Prostate gland (tissue), 2 donors: ENCODE measurements around the gene CSMD2. TPM values are rescaled to one million over a fixed set of nuclear protein-coding genes. Genes with fewer than 3 reads are reported as not detected.

ENCODE experiments used
- DNase-seq: peaks from one replicate; pipeline ENCODE4 v3.0.0-alpha.2; 2019; ENCODE audit warnings: low spot score
- H3K27ac ChIP-seq, 2 donors: fragments of 200-600 bp; sonication (generic); 2 replicates each; pipeline ENCODE4 v1.5.1; 2017 to 2019
- H3K27me3 ChIP-seq: fragments of 200-600 bp; sonication (generic); replicated peaks from 2 replicates; pipeline ENCODE4 v1.5.1; 2019; ENCODE audit not compliant: insufficient read depth
- H3K36me3 ChIP-seq, 2 donors: fragments of 200-600 bp; sonication (generic); 1 replicate in 1 of 2; 2 replicates in 1 of 2; pipeline versions ENCODE4 v1.5.1 to v1.8.1; 2017 to 2019
- H3K4me1 ChIP-seq: fragments of 200-600 bp; sonication (generic); replicated peaks from 2 replicates; pipeline ENCODE4 v1.5.1; 2019
- H3K4me3 ChIP-seq, 2 donors: fragments of 200-600 bp; sonication (generic); 2 replicates each; pipeline ENCODE4 v1.5.1; 2017 to 2019
- H3K9me3 ChIP-seq: fragments of 200-600 bp; sonication (generic); 2 replicates; pipeline ENCODE4 v1.5.1; 2017
- POLR2A ChIP-seq: fragments of 450-650 bp; IDR thresholded peaks from one replicate; pipeline ENCODE4 v1.6.1; 2016; ENCODE audit warnings: antibody characterized with exemption, mild to moderate bottlenecking
- POLR2AphosphoS5 ChIP-seq: sonication (generic); formaldehyde crosslinking; IDR thresholded peaks from one replicate; pipeline ENCODE4 v1.6.1; 2017; ENCODE audit warnings: antibody characterized with exemption
- WGBS: methylation state at CpG from one replicate; pipeline ENCODE4 v1.1.5; 2018; 5-methylcytosine and 5-hydroxymethylcytosine counted together
- intact Hi-C: fragments of 100-400 bp; cut with DNase I; formaldehyde crosslinking; loops from one replicate; pipeline ENCODE4 v1.14.2; 2022
- small RNA-seq, 2 donors: library from RNA; depleted of rRNA; stranded (forward); fragments of <200 nt; gene quantifications; one replicate each; pipeline ENCODE3, GENCODE V24; 2016
- total RNA-seq, 2 donors: library from RNA; depleted of rRNA; stranded (reverse); fragments of >200 nt; gene quantifications; one replicate each; pipeline ENCODE4 v1.1.0, GENCODE V29; 2016
- TF ChIP-seq, protein P1 (sequence below), 4 experiments: fragments of 200-600 bp in 2 of 4; fragments of 450-650 bp in 2 of 4; sonication (generic) in 2 of 4; IDR thresholded peaks; 1 replicate in 3 of 4; 2 replicates in 1 of 4; pipeline ENCODE4 v1.5.1; 2016 to 2019; ENCODE audit warnings: antibody characterized with exemption in 4 of 4, mild to moderate bottlenecking in 2 of 4, moderate library complexity in 2 of 4

Gene CSMD2
- total RNA-seq, 2 donors from 2014 or later: 0.14 to 5.5 TPM

DNA sequence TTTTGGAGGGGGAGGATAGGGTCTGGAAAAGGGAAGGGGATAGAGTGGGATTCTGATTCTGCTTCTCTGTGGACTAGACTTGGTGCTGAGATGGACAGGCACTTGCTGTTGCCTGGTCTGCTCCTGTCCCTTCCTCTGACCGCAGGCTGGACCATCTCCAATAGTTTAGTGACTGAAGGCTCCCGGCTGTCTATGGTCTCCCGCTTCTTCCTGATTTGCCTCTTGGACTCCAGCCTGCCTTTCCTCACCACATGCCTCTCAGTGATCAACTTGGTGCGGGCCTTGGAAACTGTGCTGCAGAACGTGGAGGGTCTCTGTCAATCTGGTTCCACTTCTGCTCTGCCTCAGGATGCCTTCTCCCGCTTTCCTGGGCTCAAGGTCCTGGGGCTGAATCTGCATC lies 698.9 kb downstream of the CSMD2 start:
- WGBS: 53% methylated on average over 6 of the region's 6 CpGs
- no peak for DNase-seq
- no peak for TF ChIP-seq POLR2A
- TF ChIP-seq POLR2AphosphoS5: no peak
- TF ChIP-seq, protein P1, sequence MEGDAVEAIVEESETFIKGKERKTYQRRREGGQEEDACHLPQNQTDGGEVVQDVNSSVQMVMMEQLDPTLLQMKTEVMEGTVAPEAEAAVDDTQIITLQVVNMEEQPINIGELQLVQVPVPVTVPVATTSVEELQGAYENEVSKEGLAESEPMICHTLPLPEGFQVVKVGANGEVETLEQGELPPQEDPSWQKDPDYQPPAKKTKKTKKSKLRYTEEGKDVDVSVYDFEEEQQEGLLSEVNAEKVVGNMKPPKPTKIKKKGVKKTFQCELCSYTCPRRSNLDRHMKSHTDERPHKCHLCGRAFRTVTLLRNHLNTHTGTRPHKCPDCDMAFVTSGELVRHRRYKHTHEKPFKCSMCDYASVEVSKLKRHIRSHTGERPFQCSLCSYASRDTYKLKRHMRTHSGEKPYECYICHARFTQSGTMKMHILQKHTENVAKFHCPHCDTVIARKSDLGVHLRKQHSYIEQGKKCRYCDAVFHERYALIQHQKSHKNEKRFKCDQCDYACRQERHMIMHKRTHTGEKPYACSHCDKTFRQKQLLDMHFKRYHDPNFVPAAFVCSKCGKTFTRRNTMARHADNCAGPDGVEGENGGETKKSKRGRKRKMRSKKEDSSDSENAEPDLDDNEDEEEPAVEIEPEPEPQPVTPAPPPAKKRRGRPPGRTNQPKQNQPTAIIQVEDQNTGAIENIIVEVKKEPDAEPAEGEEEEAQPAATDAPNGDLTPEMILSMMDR (IDR thresholded peaks at IDR 0.05): no peak
- H3K4me1 ChIP-seq: no peaks in the 10 kb centered on the region
- no peak overlapping the region for H3K4me3 ChIP-seq
- no peaks in the 10 kb centered on the region for H3K27me3 ChIP-seq
- intact Hi-C loops: loop anchor here (10.0 kb wide), 1 partner anchor 341 kb away; no protein-coding TSS in a partner anchor
- no peaks in the 10 kb centered on the region for H3K9me3 ChIP-seq
- no peak overlapping the region for H3K27ac ChIP-seq
- H3K36me3 ChIP-seq: no peaks in the 10 kb centered on the region

DNA sequence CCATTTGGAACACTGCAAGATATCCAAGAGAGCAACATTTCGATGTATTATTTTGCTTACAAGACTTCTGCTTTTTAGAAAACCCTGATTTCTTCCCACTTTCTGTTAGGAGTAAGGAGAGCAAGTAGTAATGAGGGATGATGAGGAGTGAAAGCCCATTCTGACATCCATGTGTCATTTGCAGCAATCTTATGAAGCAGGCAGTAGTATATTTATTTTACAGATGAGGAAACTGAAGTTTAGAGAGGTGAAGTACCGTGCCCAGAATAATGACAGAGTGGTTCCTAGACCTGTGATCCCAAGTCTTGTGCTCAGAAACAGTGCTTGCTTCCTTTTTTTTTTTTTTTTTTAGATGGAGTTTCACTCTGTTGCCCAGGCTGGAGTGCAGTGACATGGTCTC lies 699.7 kb downstream of the CSMD2 start:
- intact Hi-C loops: loop anchor here (10.0 kb wide), 1 partner anchor 341 kb away; no protein-coding TSS in a partner anchor
- TF ChIP-seq POLR2AphosphoS5 (no peak), POLR2A (no peak)
- TF ChIP-seq, protein P1 (IDR thresholded peaks at IDR 0.05): no peak
- H3K4me1 ChIP-seq: no peaks in the 10 kb centered on the region
- 92% methylated on average over 2 of the region's 2 CpGs for WGBS
- no peak overlapping the region for H3K4me3 ChIP-seq
- H3K27ac ChIP-seq: no peak overlapping the region
- no peaks in the 10 kb centered on the region for H3K27me3 ChIP-seq
- DNase-seq: no peak
- H3K36me3 ChIP-seq: no peaks in the 10 kb centered on the region
- no peaks in the 10 kb centered on the region for H3K9me3 ChIP-seq

DNA sequence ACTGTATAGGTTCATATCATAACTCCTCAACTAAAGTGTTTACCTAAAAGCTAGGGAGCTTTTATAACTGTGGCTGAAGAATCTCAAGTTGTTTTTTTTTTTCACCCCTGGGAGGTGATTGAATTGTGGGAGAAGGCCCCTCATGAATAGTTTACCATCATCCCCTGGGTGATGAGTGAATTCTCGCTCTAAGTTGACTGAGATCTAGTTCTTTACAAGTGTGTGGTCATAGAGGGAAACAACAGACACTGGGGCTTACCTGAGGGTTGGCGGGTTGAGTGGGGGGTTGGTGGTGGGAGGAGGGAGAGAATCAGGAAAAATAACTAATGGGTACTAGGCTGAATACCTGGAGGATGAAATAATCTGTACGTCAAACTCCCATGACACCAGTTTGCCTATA lies 700.5 kb downstream of the CSMD2 start:
- Histone ChIP-seq H3K27ac (no peak overlapping the region), H3K4me1 (no peaks in the 10 kb centered on the region), H3K9me3 (no peaks in the 10 kb centered on the region), H3K27me3 (no peaks in the 10 kb centered on the region), H3K4me3 (no peak overlapping the region), H3K36me3 (no peaks in the 10 kb centered on the region)
- intact Hi-C loops: loop anchor here (10.0 kb wide), 1 partner anchor 340 kb away; no protein-coding TSS in a partner anchor
- TF ChIP-seq, protein P1 (IDR thresholded peaks at IDR 0.05): no peak
- TF ChIP-seq POLR2AphosphoS5 (no peak), POLR2A (no peak)
- DNase-seq: no peak
- 93% methylated on average over 3 of the region's 3 CpGs for WGBS

Small RNA genes within 50 kb of the gene (small RNA-seq; reads per million reads assigned to genes)
- 0 to 0.50 reads per million in 2 donors for gene RNA5SP42

Other genes with a start within 250 kb of the CSMD2 start
- gene C1orf94, start 11.7 kb upstream of the CSMD2 start, total RNA-seq: 1 to 10 TPM in 1 of 2 donors, not detected in 1; 2.3 TPM